Endothelial cell of umbilical vein (primary cell): ENCODE results near the gene ZSWIM6. TPM values are rescaled to one million over a fixed set of nuclear protein-coding genes. Genes with fewer than 3 reads are reported as not detected.

Experiments used
- BruUV-seq: library from RNA; stranded (reverse); fragments of 400-500 nt; replicated peaks from 2 replicates; lab custom pipeline; 2021; lab: Mats Ljungman, UMichigan
- CTCF ChIA-PET: fragments of 300-600, 350-600 bp; sonication (Branson Sonifier 250); formaldehyde crosslinking; loops from one replicate; lab custom pipeline; 2021; ENCODE audit warnings: antibody characterized with exemption, inconsistent platforms; lab: Charles Lee
- POLR2A ChIA-PET: fragments of 300-600, 350-600 bp; sonication (Branson Sonifier 250); formaldehyde crosslinking; loops from one replicate; lab custom pipeline; 2021; ENCODE audit warnings: antibody characterized with exemption, inconsistent platforms; lab: Charles Lee
- DNase-seq: peaks from one replicate; pipeline ENCODE4 v3.0.0-alpha.2; 2011; ENCODE audit warnings: low read depth, low spot score
- FAIRE-seq: peaks from 2 replicates; lab custom pipeline; 2011; peaks lifted over from hg19 to GRCh38; lab: Jason Lieb, UNC
- H2AFZ ChIP-seq: 2 replicates; pipeline ENCODE4 v1.6.0; 2012; ENCODE audit warnings: low read depth, low read length, control low read depth, inconsistent platforms
- H3K27ac ChIP-seq: 2 replicates; pipeline ENCODE4 v1.5.1; 2011; ENCODE audit warnings: low read depth, mild to moderate bottlenecking, control low read depth, low read length, moderate library complexity; ENCODE audit not compliant: insufficient read depth
- H3K27me3 ChIP-seq, 2 experiments: 2 replicates each; pipeline versions ENCODE4 v1.6.0 to v1.6.1; 2011; ENCODE audit warnings: low read length in 2 of 2, mixed read lengths in 1 of 2; ENCODE audit not compliant: control insufficient read depth in 2 of 2, insufficient read depth in 2 of 2
- H3K36me3 ChIP-seq, 2 experiments: 2 replicates in 1 of 2; 3 replicates in 1 of 2; pipeline ENCODE4 v1.5.1; 2011; ENCODE audit warnings: low read length in 2 of 2, mild to moderate bottlenecking in 1 of 2, moderate library complexity in 1 of 2; ENCODE audit not compliant: control insufficient read depth in 2 of 2, insufficient read depth in 2 of 2; ENCODE audit errors: extremely low read depth in 1 of 2
- H3K4me1 ChIP-seq: 3 replicates; pipeline ENCODE4 v1.5.1; 2011; ENCODE audit warnings: mild to moderate bottlenecking, low read length; ENCODE audit not compliant: control insufficient read depth, insufficient read depth; ENCODE audit errors: extremely low read depth
- H3K4me2 ChIP-seq: 2 replicates; pipeline ENCODE4 v1.6.1; 2011; ENCODE audit warnings: low read length, control low read depth, mixed read lengths; ENCODE audit not compliant: insufficient read depth
- H3K4me3 ChIP-seq, 3 experiments: fragments of 200-600 bp in 1 of 3; sonication (generic), shearing (Covaris generic) in 1 of 3; replicated peaks in 1 of 3; 2 replicates each; pipeline ENCODE4 v1.5.1; 2011 to 2016; ENCODE audit warnings: control low read depth in 3 of 3, low read length in 3 of 3, mild to moderate bottlenecking in 2 of 3, inconsistent platforms in 1 of 3, low read depth in 1 of 3, moderate library complexity in 1 of 3; ENCODE audit not compliant: insufficient read depth in 1 of 3
- H3K79me2 ChIP-seq: 2 replicates; pipeline ENCODE4 v1.6.0; 2012; ENCODE audit warnings: low read length, inconsistent platforms; ENCODE audit not compliant: control insufficient read depth, insufficient read depth
- H3K9ac ChIP-seq: replicated peaks from 2 replicates; pipeline ENCODE3; 2011; ENCODE audit warnings: low read length, control low read depth; ENCODE audit not compliant: insufficient read depth; ENCODE audit errors: extremely low read depth
- H3K9me1 ChIP-seq: replicated peaks from 3 replicates; pipeline ENCODE4 v1.6.0; 2011; ENCODE audit warnings: mild to moderate bottlenecking, low read length; ENCODE audit not compliant: control insufficient read depth, insufficient read depth; ENCODE audit errors: extremely low read depth
- H3K9me3 ChIP-seq: replicated peaks from 2 replicates; pipeline ENCODE4 v1.5.1; 2012; ENCODE audit warnings: low read length, inconsistent platforms; ENCODE audit not compliant: control insufficient read depth, insufficient read depth
- H4K20me1 ChIP-seq: replicated peaks from 2 replicates; pipeline ENCODE3; 2011; ENCODE audit warnings: mild to moderate bottlenecking, low read length; ENCODE audit not compliant: control insufficient read depth, insufficient read depth; ENCODE audit errors: extremely low read depth
- EZH2 ChIP-seq: IDR thresholded peaks from 2 replicates; pipeline ENCODE4 v1.6.1; 2012; ENCODE audit warnings: borderline replicate concordance, low read depth, mild to moderate bottlenecking, moderate library complexity, low read length, inconsistent platforms; ENCODE audit not compliant: severe bottlenecking
- FOS ChIP-seq: IDR thresholded peaks from 2 replicates; pipeline ENCODE4 v1.6.1; 2011; ENCODE audit warnings: mild to moderate bottlenecking, low read length, moderate library complexity, borderline replicate concordance; ENCODE audit not compliant: insufficient read depth
- GATA2 ChIP-seq: IDR thresholded peaks from 2 replicates; pipeline ENCODE4 v1.7.0; 2011; ENCODE audit warnings: low read depth, mild to moderate bottlenecking, moderate library complexity, mixed read lengths, low read length; ENCODE audit not compliant: insufficient read length, insufficient read depth
- JUN ChIP-seq: IDR thresholded peaks from 2 replicates; pipeline ENCODE4 v1.6.1; 2011; ENCODE audit warnings: borderline replicate concordance, low read depth; ENCODE audit not compliant: insufficient read length, insufficient read depth
- MAX ChIP-seq: IDR thresholded peaks from 2 replicates; pipeline ENCODE4 v1.6.1; 2011; ENCODE audit not compliant: insufficient read depth, insufficient read length
- MYC ChIP-seq: IDR thresholded peaks from one replicate; pipeline ENCODE4 v1.6.1; 2011; ENCODE audit warnings: mild to moderate bottlenecking, low read depth, low read length
- POLR2A ChIP-seq: IDR thresholded peaks from 2 replicates; pipeline ENCODE4 v1.6.1; 2012; ENCODE audit warnings: low read depth, mild to moderate bottlenecking, control low read depth, low read length
- POLR2AphosphoS5 ChIP-seq: IDR thresholded peaks from 2 replicates; pipeline ENCODE4 v1.6.1; 2012; ENCODE audit warnings: low read depth, mild to moderate bottlenecking, control low read depth, low read length, moderate library complexity; ENCODE audit not compliant: insufficient read depth
- dilution Hi-C: fragments of 300-500 bp; cut with MboI; formaldehyde crosslinking; loops from one replicate; pipeline ENCODE4 v1.15.0; 2019; ENCODE audit warnings: low sequenced_read_pairs; ENCODE audit not compliant: extremely low pct_ligation_motif_present
- intact Hi-C: fragments of 100-400 bp; cut with micrococcal nuclease; formaldehyde crosslinking; loops from one replicate; pipeline ENCODE4 v1.10.0; 2022
- polyA plus RNA-seq, 4 experiments: library from polyadenylated mRNA; depleted of rRNA in 3 of 4; stranded (reverse) in 3 of 4; unstranded in 1 of 4; fragments of >200 nt; gene quantifications; 2 replicates each; pipeline versions ENCODE4 v1.2.1 to v1.2.3, GENCODE V29; 2011 to 2012; ENCODE audit warnings: missing spikeins in 1 of 4
- total RNA-seq: library from RNA; stranded (reverse); gene quantifications from 2 replicates; pipeline ENCODE4 v1.2.3, GENCODE V29; 2021
- TF ChIP-seq, protein P1 (sequence below), 2 donors: IDR thresholded peaks; 1 replicate in 1 of 2; 2 replicates in 1 of 2; pipeline ENCODE4 v1.5.1; 2011; ENCODE audit warnings: low read length in 2 of 2, mild to moderate bottlenecking in 2 of 2, moderate library complexity in 2 of 2, control low read depth in 1 of 2, inconsistent platforms in 1 of 2, low read depth in 1 of 2; ENCODE audit not compliant: insufficient read depth in 1 of 2; ENCODE audit errors: extremely low read depth in 1 of 2

ZSWIM6 gene
- total and polyA plus RNA-seq, 2 donors (not counting 3 experiments of a cell fraction or from before 2014, with no cell fraction given), result 14.9 to 25.3 TPM

DNA sequence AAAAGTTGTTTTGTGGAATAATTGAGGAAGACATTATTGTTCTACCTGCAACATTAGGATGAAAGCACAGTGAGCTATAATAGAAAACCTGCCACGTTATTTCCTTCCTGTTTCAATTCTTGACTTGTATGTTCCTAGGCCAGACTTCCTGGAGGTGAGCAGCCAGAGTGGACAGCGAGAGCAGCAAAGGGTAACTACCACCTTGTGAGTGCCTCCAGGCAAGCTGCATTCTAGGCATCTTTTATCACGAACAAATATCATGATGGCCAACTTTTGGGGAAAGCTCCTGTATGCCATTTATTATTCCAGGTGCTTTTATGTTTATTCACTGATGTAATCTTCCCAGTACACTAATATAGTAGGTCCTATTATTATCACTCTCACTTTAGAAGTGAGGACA is 34.0 kb upstream of the ZSWIM6 start:
- ChIA-PET POLR2A (no interaction called here), CTCF (interaction anchor here (0.8 to 1.4 kb wide), 3 partner anchors 9 to 18 kb away, joined by 3 to 4 read pairs (median 3); no protein-coding TSS in a partner anchor)
- Histone ChIP-seq H3K4me2 (peak overlapping the region; percentile 4), H3K9me1 (no peaks in the 10 kb centered on the region), H3K27me3 (no peaks in the 10 kb centered on the region), H3K4me3 (no peak overlapping the region), H3K79me2 (no peaks in the 10 kb centered on the region), H3K27ac (peak overlapping the region; percentile 48), H2AFZ (no peak overlapping the region), H3K36me3 (no peaks in the 10 kb centered on the region), H3K9ac (no peak overlapping the region), H4K20me1 (no peaks in the 10 kb centered on the region), H3K9me3 (no peaks in the 10 kb centered on the region), H3K4me1 (peaks cover 23% of the 10 kb centered on the region)
- no TSS peak for BruUV-seq
- FAIRE-seq (peak; percentile 71), DNase-seq (no peak)
- dilution Hi-C loops (no loop called here), intact Hi-C loops (loop anchor here (1.0 kb wide), 2 partner anchors 16 to 32 kb away; no protein-coding TSS in a partner anchor)
- TF ChIP-seq POLR2AphosphoS5 (no peak), FOS (no peak), POLR2A (no peak), EZH2 (no peak), MYC (no peak), JUN (no peak), MAX (no peak), GATA2 (no peak)
- TF ChIP-seq, protein P1, sequence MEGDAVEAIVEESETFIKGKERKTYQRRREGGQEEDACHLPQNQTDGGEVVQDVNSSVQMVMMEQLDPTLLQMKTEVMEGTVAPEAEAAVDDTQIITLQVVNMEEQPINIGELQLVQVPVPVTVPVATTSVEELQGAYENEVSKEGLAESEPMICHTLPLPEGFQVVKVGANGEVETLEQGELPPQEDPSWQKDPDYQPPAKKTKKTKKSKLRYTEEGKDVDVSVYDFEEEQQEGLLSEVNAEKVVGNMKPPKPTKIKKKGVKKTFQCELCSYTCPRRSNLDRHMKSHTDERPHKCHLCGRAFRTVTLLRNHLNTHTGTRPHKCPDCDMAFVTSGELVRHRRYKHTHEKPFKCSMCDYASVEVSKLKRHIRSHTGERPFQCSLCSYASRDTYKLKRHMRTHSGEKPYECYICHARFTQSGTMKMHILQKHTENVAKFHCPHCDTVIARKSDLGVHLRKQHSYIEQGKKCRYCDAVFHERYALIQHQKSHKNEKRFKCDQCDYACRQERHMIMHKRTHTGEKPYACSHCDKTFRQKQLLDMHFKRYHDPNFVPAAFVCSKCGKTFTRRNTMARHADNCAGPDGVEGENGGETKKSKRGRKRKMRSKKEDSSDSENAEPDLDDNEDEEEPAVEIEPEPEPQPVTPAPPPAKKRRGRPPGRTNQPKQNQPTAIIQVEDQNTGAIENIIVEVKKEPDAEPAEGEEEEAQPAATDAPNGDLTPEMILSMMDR (IDR thresholded peaks at IDR 0.05; ENCODE audit: extremely low read depth in 1 of 2, insufficient read depth in 1 of 2, low read depth in 1 of 2, low read length in 2 of 2), result no peak
